HL-60 (cell line): ENCODE measurements around the gene PTPDC1.

ENCODE experiments used
- DNase-seq, 2 experiments: peaks; one replicate each; pipeline ENCODE4 v3.0.0-alpha.2; 2010 to 2020; ENCODE audit warnings: low read depth in 1 of 2, low spot score in 1 of 2
- H3K27ac ChIP-seq: fragments of 250-450 bp; sonication (Bioruptor Pico); replicated peaks from 2 replicates; pipeline ENCODE4 v1.5.1; 2020; ENCODE audit warnings: mild to moderate bottlenecking, moderate library complexity
- H3K27me3 ChIP-seq: fragments of 250-450 bp; sonication (Bioruptor Pico); 2 replicates; pipeline ENCODE4 v1.5.1; 2021; ENCODE audit warnings: mild to moderate bottlenecking, moderate library complexity; ENCODE audit not compliant: insufficient read depth, poor library complexity, severe bottlenecking
- H3K4me3 ChIP-seq: replicated peaks from 2 replicates; pipeline ENCODE4 v1.5.1; 2011; ENCODE audit warnings: mild to moderate bottlenecking, control low read depth, low read length; ENCODE audit not compliant: insufficient read depth
- CTCF ChIP-seq: IDR thresholded peaks from one replicate; pipeline ENCODE4 v1.5.1; 2011; ENCODE audit warnings: low read length, control low read depth, inconsistent platforms; ENCODE audit not compliant: insufficient read depth
- GABPA ChIP-seq: IDR thresholded peaks from 2 replicates; pipeline ENCODE4 v1.6.1; 2012; ENCODE audit warnings: low read depth
- POLR2AphosphoS5 ChIP-seq: IDR thresholded peaks from 2 replicates; pipeline ENCODE4 v1.6.1; 2012; ENCODE audit warnings: low read depth
- SPI1 ChIP-seq: IDR thresholded peaks from 2 replicates; pipeline ENCODE4 v1.6.1; 2012; ENCODE audit warnings: low read depth, mild to moderate bottlenecking, borderline replicate concordance
- TF ChIP-seq, protein P1 (sequence below): IDR thresholded peaks from 2 replicates; pipeline ENCODE4 v1.6.1; 2012; ENCODE audit warnings: low read depth; ENCODE audit not compliant: insufficient replicate concordance

PTPDC1 gene

DNA sequence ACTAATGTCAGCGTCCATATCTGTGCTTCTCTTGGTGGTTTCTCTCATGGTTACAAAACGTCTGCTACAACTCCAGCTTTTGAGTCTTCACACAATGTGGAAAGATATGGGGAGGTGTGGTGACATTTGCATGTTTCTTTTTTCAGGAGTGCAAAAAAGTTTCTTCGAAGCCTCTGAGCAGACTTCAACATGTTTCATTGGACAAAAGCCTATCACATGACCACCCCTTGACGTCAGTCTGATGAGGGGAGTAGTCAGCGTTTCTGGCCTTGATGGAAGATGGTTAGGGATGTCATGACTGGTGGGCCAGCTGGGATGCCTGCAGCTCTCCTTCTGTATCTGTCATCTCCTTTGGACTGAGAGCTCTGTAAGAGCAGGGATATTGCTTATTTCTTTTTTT, 61.4 kb downstream of the PTPDC1 start:
- TF ChIP-seq, protein P1, sequence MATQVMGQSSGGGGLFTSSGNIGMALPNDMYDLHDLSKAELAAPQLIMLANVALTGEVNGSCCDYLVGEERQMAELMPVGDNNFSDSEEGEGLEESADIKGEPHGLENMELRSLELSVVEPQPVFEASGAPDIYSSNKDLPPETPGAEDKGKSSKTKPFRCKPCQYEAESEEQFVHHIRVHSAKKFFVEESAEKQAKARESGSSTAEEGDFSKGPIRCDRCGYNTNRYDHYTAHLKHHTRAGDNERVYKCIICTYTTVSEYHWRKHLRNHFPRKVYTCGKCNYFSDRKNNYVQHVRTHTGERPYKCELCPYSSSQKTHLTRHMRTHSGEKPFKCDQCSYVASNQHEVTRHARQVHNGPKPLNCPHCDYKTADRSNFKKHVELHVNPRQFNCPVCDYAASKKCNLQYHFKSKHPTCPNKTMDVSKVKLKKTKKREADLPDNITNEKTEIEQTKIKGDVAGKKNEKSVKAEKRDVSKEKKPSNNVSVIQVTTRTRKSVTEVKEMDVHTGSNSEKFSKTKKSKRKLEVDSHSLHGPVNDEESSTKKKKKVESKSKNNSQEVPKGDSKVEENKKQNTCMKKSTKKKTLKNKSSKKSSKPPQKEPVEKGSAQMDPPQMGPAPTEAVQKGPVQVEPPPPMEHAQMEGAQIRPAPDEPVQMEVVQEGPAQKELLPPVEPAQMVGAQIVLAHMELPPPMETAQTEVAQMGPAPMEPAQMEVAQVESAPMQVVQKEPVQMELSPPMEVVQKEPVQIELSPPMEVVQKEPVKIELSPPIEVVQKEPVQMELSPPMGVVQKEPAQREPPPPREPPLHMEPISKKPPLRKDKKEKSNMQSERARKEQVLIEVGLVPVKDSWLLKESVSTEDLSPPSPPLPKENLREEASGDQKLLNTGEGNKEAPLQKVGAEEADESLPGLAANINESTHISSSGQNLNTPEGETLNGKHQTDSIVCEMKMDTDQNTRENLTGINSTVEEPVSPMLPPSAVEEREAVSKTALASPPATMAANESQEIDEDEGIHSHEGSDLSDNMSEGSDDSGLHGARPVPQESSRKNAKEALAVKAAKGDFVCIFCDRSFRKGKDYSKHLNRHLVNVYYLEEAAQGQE, result no peak
- TF ChIP-seq POLR2AphosphoS5 (no peak), SPI1 (no peak), GABPA (no peak), CTCF (no peak)
- no peak overlapping the region for H3K4me3 ChIP-seq
- H3K27ac ChIP-seq, result no peak overlapping the region
- no peak for DNase-seq
- H3K27me3 ChIP-seq, result no peaks in the 10 kb centered on the region

- no peak for DNase-seq
- no peaks in the 10 kb centered on the region for H3K27me3 ChIP-seq
- H3K27ac ChIP-seq, result no peak overlapping the region
- no peak for TF ChIP-seq CTCF
- no peak overlapping the region for H3K4me3 ChIP-seq
These were observed 63.5 kb downstream of the PTPDC1 start for GRCh38 chr9:94147776-94148175.

DNA sequence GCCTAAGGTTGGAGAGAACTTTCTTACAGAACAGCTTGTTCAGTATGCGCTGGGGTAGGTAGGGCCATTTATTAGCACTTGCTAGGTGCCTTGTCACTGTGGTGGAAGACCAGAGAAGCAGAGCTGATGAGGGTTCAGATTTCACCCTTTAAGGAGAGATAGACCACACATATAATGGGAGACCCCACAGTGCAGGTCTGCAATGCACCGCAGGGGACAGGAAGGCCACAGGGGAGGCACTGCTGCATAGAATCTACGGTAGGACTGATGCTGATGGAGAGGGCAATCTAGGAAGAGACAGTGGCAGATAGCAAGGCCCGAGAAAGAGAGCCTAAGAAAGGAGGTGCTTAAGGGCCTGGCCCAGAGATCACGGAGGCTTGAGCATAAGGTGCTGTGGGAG, 64.2 kb downstream of the PTPDC1 start:
- Histone ChIP-seq H3K27me3 (no peaks in the 10 kb centered on the region), H3K27ac (no peak overlapping the region), H3K4me3 (no peak overlapping the region)
- no peak for DNase-seq
- TF ChIP-seq SPI1, result no peak
- TF ChIP-seq GABPA, result no peak
- TF ChIP-seq, protein P1, result no peak

- Histone ChIP-seq H3K27ac (no peak overlapping the region), H3K4me3 (no peak overlapping the region), H3K27me3 (no peaks in the 10 kb centered on the region)
- TF ChIP-seq, protein P1, result no peak
- TF ChIP-seq POLR2AphosphoS5, result no peak
- no peak for TF ChIP-seq SPI1
- no peak for TF ChIP-seq CTCF
- no peak for TF ChIP-seq GABPA
- DNase-seq, result no peak
These were observed 65.4 kb downstream of the PTPDC1 start for GRCh38 chr9:94149696-94150095.
